Endodermal cell (in vitro differentiated cells): ENCODE measurements around the gene ATXN2. TPM values are rescaled to one million over a fixed set of nuclear protein-coding genes. Genes with fewer than 3 reads are reported as not detected.

Experiments
- DNase-seq: peaks from one replicate; pipeline ENCODE4 v3.0.0-alpha.2; 2017
- H3K27ac ChIP-seq: 2 replicates; pipeline ENCODE4 v1.5.1; 2013; ENCODE audit warnings: mild to moderate bottlenecking, low read depth, low read length, moderate library complexity
- H3K27me3 ChIP-seq: 2 replicates; pipeline ENCODE4 v1.6.1; 2013; ENCODE audit warnings: mild to moderate bottlenecking, low read length, moderate library complexity; ENCODE audit not compliant: insufficient read depth, control insufficient read depth, poor library complexity, severe bottlenecking
- H3K36me3 ChIP-seq: 2 replicates; pipeline ENCODE4 v1.7.0; 2013; ENCODE audit warnings: mild to moderate bottlenecking, low read length, moderate library complexity; ENCODE audit not compliant: control insufficient read depth, insufficient read depth
- H3K4me1 ChIP-seq: one replicate; pipeline ENCODE4 v1.7.0; 2013; ENCODE audit warnings: low read length; ENCODE audit not compliant: control insufficient read depth, insufficient read depth
- H3K4me3 ChIP-seq: 2 replicates; pipeline ENCODE4 v1.5.1; 2013; ENCODE audit warnings: mild to moderate bottlenecking, low read length, moderate library complexity
- H3K9ac ChIP-seq: 2 replicates; pipeline ENCODE4 v1.6.1; 2013; ENCODE audit warnings: mild to moderate bottlenecking, low read length, moderate library complexity; ENCODE audit not compliant: poor library complexity, severe bottlenecking; ENCODE audit errors: extremely low read depth
- H3K9me3 ChIP-seq: 2 replicates; pipeline ENCODE4 v1.6.1; 2013; ENCODE audit warnings: mild to moderate bottlenecking, low read length, moderate library complexity; ENCODE audit not compliant: control insufficient read depth
- H3K27ac Mint-ChIP-seq: 2 replicates; pipeline ENCODE4 v1.8.0; 2020; ENCODE audit warnings: mixed read lengths
- H3K27me3 Mint-ChIP-seq: 2 replicates; pipeline ENCODE4 v1.8.0; 2021; ENCODE audit warnings: mild to moderate bottlenecking, mixed read lengths; ENCODE audit not compliant: insufficient read depth
- H3K36me3 Mint-ChIP-seq: 2 replicates; pipeline ENCODE4 v1.8.0; 2020; ENCODE audit warnings: low read depth, mixed read lengths
- H3K4me1 Mint-ChIP-seq: 2 replicates; pipeline ENCODE4 v1.8.0; 2020; ENCODE audit warnings: mixed read lengths
- H3K4me3 Mint-ChIP-seq: 2 replicates; pipeline ENCODE4 v1.8.0; 2020; ENCODE audit warnings: mild to moderate bottlenecking, moderate library complexity, mixed read lengths
- H3K9me3 Mint-ChIP-seq: 2 replicates; pipeline ENCODE4 v1.8.0; 2020; ENCODE audit warnings: mild to moderate bottlenecking, mixed read lengths
- CTCF ChIP-seq: fragments of 200-600 bp; sonication (generic); conservative IDR thresholded peaks from 2 replicates; pipeline ENCODE4 v1.5.0; 2021; ENCODE audit warnings: antibody characterized with exemption, mild to moderate bottlenecking
- WGBS, 2 experiments: methylation state at CpG; one replicate each; pipeline versions ENCODE4 v1.1.5 to v1.1.7; 2013; ENCODE audit warnings: missing lambda C conversion rate in 2 of 2, mixed read lengths in 1 of 2; ENCODE audit not compliant: insufficient coverage in 1 of 2, insufficient read length in 1 of 2; 5-methylcytosine and 5-hydroxymethylcytosine counted together
- total RNA-seq, 2 donors: library from RNA; stranded (reverse); fragmentation: NEBNext Ultra II Directional in 1 of 2; extraction: Animal tissue kit (Norgen Biotek cat#: 25700) in 1 of 2; gene quantifications; 2 replicates in 1 of 2; 3 replicates in 1 of 2; pipeline ENCODE4 v1.2.1, GENCODE V29; 2021

The ATXN2 gene
- total RNA-seq, 2 donors from 2014 or later, result 85.7 to 87.3 TPM

- peaks cover 6% of the 10 kb centered on the region for H3K27me3 Mint-ChIP-seq
- peak overlapping the region; percentile 51 for H3K9ac ChIP-seq
Observed at GRCh38 chr12:111411185-111411764, 187.8 kb downstream of the ATXN2 start.

GRCh38 chr12:111410431-111411184 lies 188.5 kb downstream of the ATXN2 start:
- Mint-ChIP-seq H3K27ac (peak overlapping the region; percentile 55), H3K4me1 (peaks cover 34% of the 10 kb centered on the region), H3K27me3 (peaks cover 7% of the 10 kb centered on the region), H3K4me3 (no peak overlapping the region), H3K9me3 (no peaks in the 10 kb centered on the region), H3K36me3 (no peaks in the 10 kb centered on the region)
- peak; percentile 76 for DNase-seq
- no peak for TF ChIP-seq CTCF
- Histone ChIP-seq H3K27me3 (no peaks in the 10 kb centered on the region), H3K27ac (peak overlapping the region; percentile 36), H3K4me3 (no peak overlapping the region), H3K9ac (no peak overlapping the region), H3K4me1 (peaks cover 31% of the 10 kb centered on the region), H3K9me3 (no peaks in the 10 kb centered on the region), H3K36me3 (no peaks in the 10 kb centered on the region)
- WGBS, 2 experiments, result 87 to 92% methylated on average over 8 to 12 of the region's 12 CpGs

More at GRCh38 chr12:111411185-111411764, 187.8 kb downstream of the ATXN2 start:
- Histone ChIP-seq H3K36me3 (no peaks in the 10 kb centered on the region), H3K4me3 (no peak overlapping the region), H3K27me3 (no peaks in the 10 kb centered on the region), H3K4me1 (peaks cover 31% of the 10 kb centered on the region), H3K9me3 (no peaks in the 10 kb centered on the region), H3K27ac (peak overlapping the region; percentile 69)
- Mint-ChIP-seq H3K36me3 (no peaks in the 10 kb centered on the region), H3K4me3 (no peak overlapping the region), H3K9me3 (no peaks in the 10 kb centered on the region), H3K27ac (peak overlapping the region; percentile 93), H3K4me1 (peaks cover 34% of the 10 kb centered on the region)
- TF ChIP-seq CTCF, result no peak
- WGBS, 2 experiments, result 72 to 82% methylated on average over 7 of the region's 8 CpGs
- peak; percentile 71 for DNase-seq

- no peak for TF ChIP-seq CTCF
- Histone ChIP-seq H3K4me1 (peaks cover 31% of the 10 kb centered on the region), H3K4me3 (no peak overlapping the region), H3K36me3 (no peaks in the 10 kb centered on the region), H3K9me3 (no peaks in the 10 kb centered on the region), H3K27me3 (no peaks in the 10 kb centered on the region), H3K27ac (peak overlapping the region; percentile 60), H3K9ac (no peak overlapping the region)
- no peak overlapping the region for H3K4me3 Mint-ChIP-seq
- peaks cover 34% of the 10 kb centered on the region for H3K4me1 Mint-ChIP-seq
- no peaks in the 10 kb centered on the region for H3K9me3 Mint-ChIP-seq
- peak; percentile 88 for DNase-seq
- H3K36me3 Mint-ChIP-seq, result no peaks in the 10 kb centered on the region
- WGBS, 2 experiments, result 70 to 77% methylated on average over 4 to 14 of the region's 14 CpGs
- peak overlapping the region; percentile 30 for H3K27ac Mint-ChIP-seq
- H3K27me3 Mint-ChIP-seq, result peaks cover 9% of the 10 kb centered on the region
Observed at GRCh38 chr12:111409780-111410430, 189.2 kb downstream of the ATXN2 start.
